Activated T-cell treated with anti-CD3 and anti-CD28 coated beads, Interleukin-2, amount 50 U/mL, for 48 hours (primary cell): Measurements from ENCODE around the gene RHOBTB1.
"Not testable (repeated sequence)": the region's sequence is repeated elsewhere in the genome, so short reads cannot be mapped to it uniquely, and the experiment has no call there.

ENCODE experiments used
- DNase-seq, 2 experiments: peaks; one replicate each; pipeline ENCODE4 v3.0.0-alpha.2; 2020

The RHOBTB1 gene

GRCh38 chr10:60940446-60940845 is 3.5 kb downstream of the RHOBTB1 start:
- no peak for DNase-seq

DNA sequence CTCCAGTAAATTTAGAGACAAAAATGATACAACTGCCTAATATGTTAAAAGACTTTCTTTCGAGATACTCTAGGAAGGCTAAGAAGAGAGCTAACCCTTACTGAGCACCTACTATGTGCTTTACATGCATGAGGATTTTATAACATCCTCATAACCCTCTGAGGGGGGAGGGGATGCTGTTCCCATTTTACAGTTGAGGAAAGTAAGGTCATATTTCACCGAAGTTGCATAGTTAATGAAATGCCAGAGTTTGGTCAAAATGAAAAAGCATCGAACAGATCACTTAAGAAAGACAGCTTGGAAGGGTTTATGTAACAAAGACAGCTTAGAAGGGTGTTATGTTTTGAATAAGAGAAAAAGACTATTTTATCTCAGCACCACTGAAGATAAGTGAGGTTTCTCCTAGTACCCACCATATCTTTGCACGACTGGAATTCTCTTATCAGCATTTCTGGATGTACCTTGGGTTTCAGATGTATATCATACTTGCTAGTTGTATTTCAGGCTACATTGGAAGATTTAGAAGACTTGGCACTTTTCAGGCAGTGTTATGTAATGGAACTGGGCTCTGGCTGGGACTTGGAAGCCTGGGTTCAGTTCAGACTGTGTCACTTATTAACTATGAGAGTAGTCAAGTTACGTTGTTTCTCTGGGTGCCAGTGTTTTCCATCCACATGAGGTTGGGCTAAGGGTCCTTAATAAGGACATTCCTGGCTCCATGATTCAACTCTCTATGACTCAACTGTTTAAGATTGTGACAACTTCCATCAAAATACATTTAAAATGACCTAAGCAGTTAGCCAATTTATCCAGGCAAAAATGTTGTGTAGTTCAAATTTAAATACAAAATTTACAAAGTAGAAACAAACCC is 6.0 kb downstream of the RHOBTB1 start:
- no peak for DNase-seq

DNA sequence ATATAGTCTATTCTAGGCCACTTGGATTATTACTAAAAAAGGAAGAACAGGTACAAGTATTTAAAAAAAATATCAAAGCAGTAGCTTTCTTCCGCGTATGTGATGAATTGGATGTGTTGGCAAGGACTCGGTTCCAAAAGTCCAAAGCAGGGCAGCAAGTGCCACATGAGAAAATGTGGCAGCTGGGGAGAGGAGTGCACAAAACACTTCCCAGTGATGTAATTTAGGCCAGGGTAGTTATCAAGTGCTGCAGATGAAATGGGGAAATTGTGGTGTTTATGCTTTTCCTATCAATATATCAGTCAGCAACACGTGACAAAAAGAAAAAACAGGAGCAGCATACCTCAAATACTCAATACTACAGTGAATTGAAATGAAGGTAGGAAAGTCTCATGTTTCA is 7.0 kb downstream of the RHOBTB1 start:
- no peak for DNase-seq

- DNase-seq = no peak
Observed at GRCh38 chr10:60934215-60935175, 9.5 kb downstream of the RHOBTB1 start.

DNA sequence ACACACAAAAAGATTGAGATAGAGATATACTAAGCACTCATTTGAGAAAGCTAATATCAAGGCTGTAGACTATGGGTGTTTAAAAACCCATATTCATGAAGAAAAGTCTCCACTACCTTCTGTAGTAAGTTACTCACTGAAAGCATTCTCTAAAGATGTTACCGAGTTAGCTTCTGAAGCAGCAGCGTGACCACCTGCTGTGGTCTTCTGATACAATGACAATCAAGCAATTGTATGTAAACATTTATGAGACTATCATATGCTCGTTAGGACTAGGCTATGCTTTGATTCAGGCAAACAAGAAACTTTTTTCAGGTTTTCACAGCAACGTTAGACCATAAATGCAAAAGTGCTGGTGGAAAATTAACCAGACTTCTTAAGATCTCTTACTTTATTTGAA is 11.2 kb downstream of the RHOBTB1 start:
- no peak for DNase-seq

DNA sequence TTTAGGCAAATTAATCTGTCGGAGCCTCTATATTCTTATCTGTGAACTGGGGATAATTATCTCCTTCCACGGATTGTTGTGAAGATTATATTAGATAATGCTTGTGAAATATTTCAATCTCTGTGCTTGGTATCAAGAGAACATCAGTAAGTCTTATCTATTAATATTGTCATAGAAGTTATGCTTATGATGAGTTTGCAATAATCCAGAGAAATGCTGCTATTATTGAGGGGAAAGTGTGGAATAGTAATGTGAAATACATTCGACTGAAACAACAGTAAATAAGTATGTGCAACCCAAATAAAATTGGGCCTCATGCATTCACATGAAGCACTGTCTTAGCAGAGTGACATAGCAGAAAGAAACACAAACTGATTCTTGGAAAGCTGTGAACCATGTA is 13.7 kb downstream of the RHOBTB1 start:
- DNase-seq = no peak

- DNase-seq = no peak
Observed at GRCh38 chr10:60921633-60922032, 22.4 kb downstream of the RHOBTB1 start.

DNA sequence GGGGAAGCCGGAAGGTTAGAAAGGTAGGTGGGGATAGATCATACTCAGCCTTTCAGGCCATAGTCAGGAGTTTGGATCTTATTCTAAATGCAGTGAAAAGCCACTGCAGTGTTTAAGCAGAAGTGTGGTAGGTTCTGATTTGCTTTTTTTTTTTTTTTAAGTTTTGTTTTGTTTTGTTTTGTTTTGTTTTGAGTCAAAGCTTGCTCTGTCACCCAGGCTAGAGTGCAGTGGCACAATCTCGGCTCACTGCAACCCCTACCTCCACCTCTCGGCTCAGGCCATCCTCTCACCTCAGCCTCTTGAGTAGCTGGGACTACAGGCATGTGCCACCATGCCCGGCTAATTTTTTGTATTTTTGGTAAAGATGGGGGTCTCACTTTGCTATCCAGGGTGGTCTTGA is 23.5 kb downstream of the RHOBTB1 start:
- DNase-seq = no peak

- DNase-seq = no peak
Observed at GRCh38 chr10:60919551-60919950, 24.4 kb downstream of the RHOBTB1 start.

GRCh38 chr10:60917331-60918280 is 26.4 kb downstream of the RHOBTB1 start:
- DNase-seq = no peak

- DNase-seq = no peak
Observed at GRCh38 chr10:60916025-60916424, 28.0 kb downstream of the RHOBTB1 start.

DNA sequence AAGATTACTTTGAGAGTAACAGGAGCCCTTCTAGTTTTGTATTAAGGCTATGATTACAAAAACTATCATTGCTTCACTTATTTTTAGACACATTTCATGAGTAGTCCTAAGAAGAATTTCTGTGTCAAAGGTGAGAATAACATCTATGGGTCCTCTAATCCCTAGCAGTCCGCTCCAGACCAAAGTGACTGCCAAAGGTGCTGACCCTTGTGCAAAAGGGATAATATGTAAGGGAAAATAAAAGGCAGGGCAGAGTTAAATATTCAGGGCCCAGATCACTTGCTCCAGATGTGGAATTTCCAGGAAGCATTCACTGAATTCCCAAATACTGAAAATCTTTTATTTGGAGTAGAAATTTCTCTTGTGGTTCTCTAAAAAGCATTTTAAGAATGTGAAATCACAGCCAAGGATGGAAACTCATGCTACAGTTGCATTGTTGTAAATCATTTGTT is 29.3 kb downstream of the RHOBTB1 start:
- no peak for DNase-seq

DNA sequence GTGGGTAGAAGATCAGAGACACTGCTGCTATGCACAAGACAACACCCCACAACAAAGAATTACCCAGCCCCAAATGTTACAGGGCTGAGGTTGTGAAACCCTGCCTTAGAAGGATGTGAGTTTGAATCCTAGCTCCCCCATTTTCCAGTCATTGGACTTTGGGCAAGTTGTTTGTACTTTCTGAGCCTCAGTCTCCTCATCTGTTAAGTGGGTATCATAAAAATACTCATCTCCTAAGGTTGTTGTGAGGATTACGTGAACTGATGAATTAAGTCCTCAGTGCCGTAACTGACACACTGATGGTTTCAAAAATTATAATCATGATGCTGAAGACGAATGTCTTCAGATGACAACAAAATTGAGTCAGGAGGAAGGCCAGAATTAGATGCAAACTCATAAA is 30.3 kb downstream of the RHOBTB1 start:
- no peak for DNase-seq

DNA sequence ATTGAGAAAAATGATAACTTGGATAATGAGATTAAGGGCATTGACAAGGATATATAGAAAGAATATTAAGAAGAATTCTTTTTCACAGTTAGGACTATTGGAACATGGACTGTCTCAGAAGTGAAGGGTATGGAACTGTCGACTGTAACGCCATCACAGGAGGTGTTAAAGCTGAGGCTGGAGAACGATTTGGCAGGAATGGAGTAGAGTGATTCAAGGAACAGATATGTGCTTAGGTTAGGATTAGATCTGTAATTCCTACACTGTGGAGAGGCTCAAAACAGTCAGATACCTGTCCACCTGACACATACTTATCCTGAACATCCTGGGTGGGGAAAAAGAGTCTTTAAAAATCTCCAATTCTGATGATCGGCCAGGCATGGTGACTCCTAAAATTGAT is 30.9 kb downstream of the RHOBTB1 start:
- no peak for DNase-seq

DNA sequence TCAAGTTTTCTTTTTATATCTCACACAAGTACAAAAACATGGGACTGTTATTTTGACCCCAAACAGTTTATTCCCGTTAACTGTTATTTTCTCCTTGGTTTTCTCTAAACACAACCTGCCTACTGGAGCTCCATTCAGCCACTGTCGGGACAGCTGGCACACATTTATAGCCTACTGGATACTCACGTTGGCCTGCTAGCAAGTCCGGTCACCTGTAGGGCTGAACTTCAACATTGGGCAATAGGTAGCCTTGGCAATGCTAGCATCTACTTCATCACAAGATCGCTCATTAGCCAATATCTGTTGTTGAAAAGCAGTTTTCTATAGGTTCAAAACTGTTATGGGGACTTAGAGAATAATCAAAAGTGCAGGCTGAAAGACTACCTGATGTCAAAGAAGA is 32.3 kb downstream of the RHOBTB1 start:
- DNase-seq = no peak

GRCh38 chr10:60911216-60911615 is 32.8 kb downstream of the RHOBTB1 start:
- DNase-seq = no peak

- no peak for DNase-seq
Observed at GRCh38 chr10:60910543-60910942, 33.4 kb downstream of the RHOBTB1 start.

DNA sequence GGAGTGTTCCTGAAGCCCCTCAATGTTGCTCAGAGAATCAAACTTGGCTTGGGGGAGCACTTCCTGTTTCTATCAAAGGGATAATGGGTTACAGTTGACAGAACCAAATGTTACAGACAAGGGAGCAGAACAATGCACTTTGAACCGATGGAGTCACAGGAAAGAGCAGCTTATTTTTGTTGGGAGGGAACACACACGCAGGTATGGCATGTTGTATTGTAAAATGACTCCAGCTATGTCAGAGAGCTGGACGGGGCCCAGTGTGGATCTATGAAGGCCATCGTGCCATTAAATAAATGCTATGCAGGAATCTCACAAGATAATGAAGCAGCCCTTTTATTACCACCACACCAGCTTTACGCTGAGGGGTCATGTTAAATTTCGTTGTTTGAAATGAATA is 35.1 kb downstream of the RHOBTB1 start:
- DNase-seq = no peak

DNA sequence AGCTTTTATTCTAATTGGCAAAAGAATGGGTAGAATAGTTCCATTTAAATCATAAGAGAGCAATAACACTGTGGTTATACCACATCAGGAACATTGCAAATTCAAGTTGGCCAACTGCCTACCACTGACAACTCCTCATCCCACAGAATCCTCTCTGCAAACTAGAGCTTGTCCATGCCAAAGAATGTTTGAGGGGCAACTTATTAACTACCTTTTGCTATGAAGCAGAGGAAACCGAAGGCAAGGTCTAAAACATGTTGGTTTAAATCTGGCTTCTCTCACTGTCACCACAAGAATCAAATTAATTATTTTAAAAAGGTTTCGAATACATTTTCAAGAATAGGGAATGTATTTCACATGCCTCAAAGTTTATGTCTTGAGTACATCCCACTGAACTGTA is 36.0 kb downstream of the RHOBTB1 start:
- DNase-seq = no peak

DNA sequence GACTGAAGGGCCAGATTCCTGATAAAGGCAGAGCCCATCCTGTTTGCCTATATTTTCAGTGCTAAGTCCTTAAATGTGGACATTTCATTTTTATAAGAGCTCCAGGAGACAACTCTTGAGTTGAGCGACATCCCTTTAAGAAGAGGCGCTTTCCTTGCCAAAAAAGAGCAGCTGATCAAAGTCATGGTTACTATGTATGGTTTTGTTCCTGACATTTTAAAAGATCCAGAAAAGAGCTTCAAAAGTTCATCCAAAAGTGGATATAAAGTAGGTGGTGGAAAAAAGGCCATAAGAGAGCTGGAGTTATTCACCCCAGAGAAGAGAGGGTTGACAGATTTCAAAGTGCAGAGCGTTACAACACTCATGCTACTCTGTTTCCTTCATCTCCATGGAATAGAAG is 36.7 kb downstream of the RHOBTB1 start:
- DNase-seq = no peak

DNA sequence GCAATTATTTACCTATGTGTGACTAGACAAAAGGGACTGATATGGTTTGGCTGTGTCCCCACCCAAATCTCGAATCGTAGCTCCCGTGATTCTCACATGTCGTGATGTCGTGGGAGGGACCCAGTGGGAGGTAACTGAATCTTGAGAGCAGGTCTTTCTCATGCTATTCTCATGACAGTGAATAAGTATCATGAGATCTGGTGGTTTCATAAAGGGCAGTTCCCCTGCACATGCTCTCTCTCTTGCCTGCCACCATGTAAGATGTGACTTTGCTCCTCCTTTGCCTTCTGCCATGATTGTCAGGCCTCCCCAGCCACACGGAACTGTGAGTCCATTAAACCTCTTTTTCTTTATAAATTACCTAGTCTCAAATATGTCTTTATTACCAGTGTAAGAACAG is 37.2 kb downstream of the RHOBTB1 start:
- DNase-seq = not testable (repeated sequence)

DNA sequence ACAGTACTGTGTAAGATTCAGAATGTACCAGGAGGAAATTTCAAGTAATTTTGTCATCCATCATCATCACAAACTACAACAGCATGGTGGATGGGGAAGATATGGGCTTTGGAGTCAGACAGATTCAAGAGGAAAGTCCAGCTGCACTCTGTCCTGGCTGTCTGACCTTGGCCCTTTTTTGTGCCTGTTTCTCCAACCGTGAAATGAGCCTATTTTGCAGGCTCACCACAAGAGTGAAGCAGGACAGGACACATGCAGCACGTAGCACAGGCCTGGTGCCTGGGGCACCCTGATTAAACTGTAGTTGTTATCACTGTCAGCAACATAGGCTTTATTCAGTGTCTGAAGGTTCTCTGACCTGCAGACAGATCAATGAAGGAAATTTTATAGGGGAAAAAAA is 37.6 kb downstream of the RHOBTB1 start:
- no peak for DNase-seq

DNA sequence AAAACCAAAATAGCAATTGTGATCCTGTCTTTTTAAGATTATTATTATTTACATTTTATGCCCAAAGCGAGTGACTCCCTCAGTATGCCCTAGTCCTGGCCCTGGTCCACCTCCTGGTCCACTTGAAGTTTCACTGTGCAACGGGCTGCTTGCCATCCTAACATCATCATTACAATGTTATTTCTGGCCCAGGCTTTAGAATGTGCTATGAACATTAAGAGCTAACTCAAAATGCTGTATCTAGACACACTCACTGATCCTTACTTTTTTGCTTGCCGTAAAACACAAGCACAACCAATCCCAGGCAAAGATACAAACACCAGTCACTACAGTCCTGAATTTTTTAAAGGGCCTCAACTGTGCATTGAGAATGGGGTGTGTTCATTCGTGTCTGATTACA is 38.4 kb downstream of the RHOBTB1 start:
- DNase-seq = no peak
